SU-DHL-6 (cell line): ENCODE measurements around the gene ARL8B.
"Not testable (repeated sequence)": the region's sequence is repeated elsewhere in the genome, so short reads cannot be mapped to it uniquely, and the experiment has no call there.

Experiments
- H2AFZ ChIP-seq: fragments of 200-600 bp; sonication (generic); 2 replicates; pipeline ENCODE4 v1.6.1; 2014; ENCODE audit warnings: low read depth, mild to moderate bottlenecking, moderate library complexity, mixed read lengths, antibody characterized with exemption, low read length; ENCODE audit not compliant: severe bottlenecking
- H3F3A ChIP-seq: fragments of 200-600 bp; shearing (Covaris generic); 2 replicates; pipeline ENCODE4 v1.6.0; 2016; ENCODE audit warnings: antibody characterized with exemption, mild to moderate bottlenecking; ENCODE audit not compliant: insufficient read depth
- H3K27ac ChIP-seq: fragments of 200-600 bp; sonication (generic); 2 replicates; pipeline ENCODE4 v1.5.1; 2016; ENCODE audit warnings: low read depth, mild to moderate bottlenecking, low read length, moderate library complexity, mixed read lengths
- H3K27me3 ChIP-seq: fragments of 200-600 bp; sonication (generic), shearing (Covaris generic); 2 replicates; pipeline ENCODE4 v1.6.0; 2014; ENCODE audit warnings: mild to moderate bottlenecking, low read length
- H3K36me3 ChIP-seq: fragments of 200-600 bp; sonication (generic); 2 replicates; pipeline ENCODE4 v1.6.1; 2014; ENCODE audit warnings: mild to moderate bottlenecking, low read length, mixed read lengths
- H3K4me2 ChIP-seq: fragments of 300-600, 200-600 bp; shearing (Covaris generic), sonication (generic); 2 replicates; pipeline ENCODE4 v1.6.0; 2014; ENCODE audit warnings: low read length, low read depth, mild to moderate bottlenecking; ENCODE audit not compliant: poor library complexity, severe bottlenecking
- H3K4me3 ChIP-seq: fragments of 200-600 bp; sonication (generic); 2 replicates; pipeline ENCODE4 v1.5.1; 2014; ENCODE audit warnings: antibody characterized with exemption, low read length, mild to moderate bottlenecking, mixed read lengths; ENCODE audit not compliant: insufficient read depth, poor library complexity, severe bottlenecking
- H3K79me2 ChIP-seq: fragments of 200-600 bp; sonication (generic); 2 replicates; pipeline ENCODE4 v1.6.1; 2014; ENCODE audit warnings: mild to moderate bottlenecking, low read length, moderate library complexity; ENCODE audit not compliant: insufficient read depth
- H3K9ac ChIP-seq: fragments of 200-600 bp; sonication (generic); 2 replicates; pipeline ENCODE4 v1.7.0; 2014; ENCODE audit warnings: mild to moderate bottlenecking, low read length
- H3K9me2 ChIP-seq: fragments of 200-600 bp; sonication (generic); replicated peaks from 2 replicates; pipeline ENCODE4 v1.6.1; 2014; ENCODE audit warnings: low read length; ENCODE audit not compliant: insufficient read depth
- H3K9me3 ChIP-seq: fragments of 200-600 bp; sonication (generic); 2 replicates; pipeline ENCODE4 v1.6.1; 2014; ENCODE audit warnings: low read length, mixed read lengths; ENCODE audit not compliant: insufficient read depth
- H4K20me1 ChIP-seq: fragments of 200-600 bp; sonication (generic); 2 replicates; pipeline ENCODE4 v1.6.1; 2014; ENCODE audit warnings: low read depth, mild to moderate bottlenecking, antibody characterized with exemption, low read length, moderate library complexity, mixed read lengths
- CTCF ChIP-seq: fragments of 200-600 bp; sonication (generic); IDR thresholded peaks from one replicate; pipeline ENCODE4 v1.5.1; 2017; ENCODE audit warnings: antibody characterized with exemption, mild to moderate bottlenecking, low read length, moderate library complexity; ENCODE audit not compliant: insufficient read depth, poor library complexity, severe bottlenecking
- EZH2phosphoT487 ChIP-seq: fragments of 200-600 bp; sonication (generic), shearing (Covaris generic); conservative IDR thresholded peaks from 2 replicates; pipeline ENCODE4 v1.6.1; 2018; ENCODE audit warnings: mild to moderate bottlenecking, antibody characterized with exemption, low read length, moderate library complexity, mixed read lengths

ARL8B gene

GRCh38 chr3:5181469-5182141 is 59.5 kb downstream of the ARL8B start:
- Histone ChIP-seq H3K4me3 (no peak overlapping the region), H3K27ac (peak overlapping the region; percentile 97), H3K79me2 (peaks cover 15% of the 10 kb centered on the region), H4K20me1 (no peaks in the 10 kb centered on the region), H3K4me2 (peak overlapping the region; percentile 73), H3K9ac (peak overlapping the region; percentile 61), H3F3A (peaks cover 96% of the 10 kb centered on the region), H3K36me3 (no peaks in the 10 kb centered on the region), H3K9me2 (no peaks in the 10 kb centered on the region), H2AFZ (no peak overlapping the region), H3K9me3 (no peaks in the 10 kb centered on the region), H3K27me3 (no peaks in the 10 kb centered on the region)
- TF ChIP-seq CTCF, result no peak
- TF ChIP-seq EZH2phosphoT487, result no peak

GRCh38 chr3:5183714-5184113 is 61.6 kb downstream of the ARL8B start:
- not testable (repeated sequence) for H4K20me1 ChIP-seq, H3K9me2 ChIP-seq, H2AFZ ChIP-seq, H3K27me3 ChIP-seq, H3K9me3 ChIP-seq, H3K4me3 ChIP-seq, H3K36me3 ChIP-seq
- Histone ChIP-seq H3F3A (peaks cover 77% of the 10 kb centered on the region), H3K4me2 (peak overlapping the region; percentile 96), H3K79me2 (peaks cover 12% of the 10 kb centered on the region), H3K9ac (peak overlapping the region; percentile 69), H3K27ac (peak overlapping the region; percentile 97)

GRCh38 chr3:5184499-5184898 is 62.4 kb downstream of the ARL8B start:
- H3K9me3 ChIP-seq, result no peaks in the 10 kb centered on the region
- H3K4me2 ChIP-seq, result peak overlapping the region; percentile 96
- peaks cover 20% of the 10 kb centered on the region for H3K79me2 ChIP-seq
- H3K27me3 ChIP-seq, result no peaks in the 10 kb centered on the region
- H3K36me3 ChIP-seq, result peaks cover 4% of the 10 kb centered on the region; the same call in 1 of the 2 replicates
- no peak for TF ChIP-seq EZH2phosphoT487
- TF ChIP-seq CTCF, result no peak
- H2AFZ ChIP-seq, result no peak overlapping the region
- H3K27ac ChIP-seq, result peak overlapping the region; percentile 97
- peak overlapping the region; percentile 69 for H3K9ac ChIP-seq
- no peaks in the 10 kb centered on the region for H3K9me2 ChIP-seq
- H3K4me3 ChIP-seq, result no peak overlapping the region
- H4K20me1 ChIP-seq, result no peaks in the 10 kb centered on the region
- peaks cover 69% of the 10 kb centered on the region for H3F3A ChIP-seq

GRCh38 chr3:5185093-5185673 is 63.1 kb downstream of the ARL8B start:
- TF ChIP-seq EZH2phosphoT487 (no peak), CTCF (no peak)
- Histone ChIP-seq H3K9me3 (no peaks in the 10 kb centered on the region), H2AFZ (no peak overlapping the region), H3K27ac (peak overlapping the region; percentile 97), H3F3A (peaks cover 62% of the 10 kb centered on the region), H3K36me3 (peaks cover 10% of the 10 kb centered on the region), H4K20me1 (peaks cover 4% of the 10 kb centered on the region; the same call in 1 of the 2 replicates), H3K79me2 (peaks cover 27% of the 10 kb centered on the region), H3K27me3 (no peaks in the 10 kb centered on the region), H3K4me2 (peak overlapping the region; percentile 96), H3K4me3 (peak overlapping the region; percentile 22), H3K9ac (peak overlapping the region; percentile 69), H3K9me2 (no peaks in the 10 kb centered on the region)
